Heart left ventricle (tissue), 16 donors: ENCODE data around the gene SUGCT. TPM values are rescaled to one million over a fixed set of nuclear protein-coding genes. Genes with fewer than 3 reads are reported as not detected.

ENCODE experiments used
- ATAC-seq, 4 donors: fragments of 200-7000 bp; cut with Tn5 transposase; one replicate each; pipeline ENCODE4 v1.9.1; 2020 to 2022; ENCODE audit warnings: moderate library complexity in 4 of 4, mild to moderate bottlenecking in 3 of 4, moderate number of reproducible peaks in 1 of 4
- DNase-seq, 5 donors: peaks; one replicate each; pipeline ENCODE4 v3.0.0-alpha.2; 2020
- H3K27ac ChIP-seq, 12 donors: fragments of 200-600 bp; sonication (generic) in 4 of 12; one replicate each; pipeline versions ENCODE4 v1.5.0 to v1.8.0; 2016 to 2022; ENCODE audit warnings: mild to moderate bottlenecking in 2 of 12
- H3K27me3 ChIP-seq, 9 donors: fragments of 200-600 bp; sonication (generic) in 2 of 9; one replicate each; pipeline versions ENCODE4 v1.5.1 to v1.8.0; 2016 to 2022; ENCODE audit warnings: mild to moderate bottlenecking in 3 of 9
- H3K36me3 ChIP-seq, 9 donors: fragments of 200-600 bp; sonication (generic) in 2 of 9; one replicate each; pipeline versions ENCODE4 v1.5.0 to v1.8.0; 2018 to 2022; ENCODE audit warnings: mild to moderate bottlenecking in 2 of 9
- H3K4me1 ChIP-seq, 12 donors: fragments of 200-600 bp; sonication (generic) in 4 of 12; one replicate each; pipeline versions ENCODE4 v1.5.0 to v1.8.0; 2016 to 2022; ENCODE audit warnings: mild to moderate bottlenecking in 3 of 12
- H3K4me3 ChIP-seq, 12 donors: fragments of 200-600 bp; sonication (generic) in 4 of 12; one replicate each; pipeline versions ENCODE4 v1.5.0 to v1.8.0; 2017 to 2022; ENCODE audit warnings: mild to moderate bottlenecking in 9 of 12, moderate library complexity in 4 of 12
- H3K9me3 ChIP-seq, 12 donors: fragments of 200-600 bp; sonication (generic) in 4 of 12; one replicate each; pipeline versions ENCODE4 v1.5.0 to v1.8.0; 2016 to 2022; ENCODE audit warnings: mild to moderate bottlenecking in 1 of 12
- POLR2A ChIP-seq, 2 donors: fragments of 450-650 bp; IDR thresholded peaks; one replicate each; pipeline ENCODE4 v1.6.1; 2017; ENCODE audit warnings: antibody characterized with exemption in 2 of 2, mild to moderate bottlenecking in 2 of 2, moderate library complexity in 2 of 2
- WGBS, 4 donors: extraction: QIAGEN DNeasy Blood & Tissue Kit in 2 of 4; methylation state at CpG; one replicate each; pipeline versions ENCODE4 v1.1.5 to v1.1.7; 2013 to 2018; 5-methylcytosine and 5-hydroxymethylcytosine counted together
- intact Hi-C, 10 donors: fragments of 100-400 bp; cut with DNase I; formaldehyde crosslinking; loops; one replicate each; pipeline versions ENCODE4 v1.11.1 to v1.14.2; 2022
- polyA plus RNA-seq, 2 donors: library from polyadenylated mRNA; stranded (reverse); fragments of 200-250 nt; gene quantifications; one replicate each; pipeline ENCODE4 v1.2.3, GENCODE V29; 2013
- total RNA-seq, 9 donors: library from RNA; depleted of rRNA in 2 of 9; stranded (reverse); fragments of >200 nt in 2 of 9; fragmentation: NEBNext Ultra II Directional in 3 of 9; extraction: Animal tissue kit (Norgen Biotek cat#: 25700) in 3 of 9; gene quantifications; one replicate each; pipeline versions ENCODE4 v1.1.0 to v1.2.4, GENCODE V29; 2016 to 2023
- TF ChIP-seq, protein P1 (sequence below), 12 donors: fragments of 200-600 bp; sonication (generic) in 4 of 12; IDR thresholded peaks; one replicate each; pipeline versions ENCODE4 v1.5.0 to v1.8.0; 2018 to 2022; ENCODE audit warnings: antibody characterized with exemption in 12 of 12, mild to moderate bottlenecking in 5 of 12
- donor health status: ischemic (EF 13 %, LVEDD 7.1; RV severe dilation, severe dysfunction).
- donor health status: healthy with polysubstance abuse.
- donor health status: DM: no; HTN: yes; CAD: no.
- donor health status: DM: no; HTN: no; CAD: no.
- donor health status: ischemic (EF 25% LVEDD 6.9; RV normal size, moderate dysfunction).
- donor health status: ischemic (EF 25% LVEDD 5.7; RV mildly dilated, moderate dysfunction).
- donor health status: healthy.
- donor health status: DM: yes; HTN: yes; CAD: no.
- donor health status: ischemic (EF 35%, LVEDD 5.7; RV mildly dilated, moderate dysfunction).
- donor health status: nonischemic (EF 11% LVEDD 7.7; RV severe dilation, severe dysfunction).
- donor health status: DM: yes; HTN: yes; CAD: no.
- donor health status: PGD.
- donor health status: ischemic (EF 29% LVEDD 5.4; RV normal size, mild dysfunction).
- donor health status: nonischemic (EF 23%, LVEDD 6.1; RV moderate dilation, normal function).

SUGCT gene
- total and polyA plus RNA-seq, 11 donors, result 1.4 to 7.6 (median 4.4) TPM

DNA sequence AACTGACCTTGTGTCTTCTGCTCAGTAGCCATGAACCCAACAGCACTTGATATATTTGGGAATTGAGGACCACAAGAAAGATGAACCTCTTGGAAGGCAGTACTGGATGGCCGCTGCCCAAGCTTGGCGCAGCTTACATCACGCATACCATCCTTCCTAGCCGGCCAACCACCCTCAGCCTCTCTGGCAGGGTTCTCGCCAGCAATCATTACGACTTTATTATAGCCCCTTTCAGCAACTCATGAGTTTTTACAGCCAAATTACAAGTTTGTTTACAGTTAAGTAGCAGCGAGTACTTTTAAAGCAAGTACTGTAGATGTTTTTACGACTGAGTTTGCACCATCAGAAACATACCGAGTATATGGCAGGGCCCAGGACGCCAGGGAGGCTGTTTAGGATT lies 769.1 kb downstream of the SUGCT start:
- intact Hi-C loops, result no loop called here
- WGBS, 4 donors, result 91 to 95% (median 95%) methylated on average over 10 of the region's 10 CpGs
- no peak for DNase-seq

DNA sequence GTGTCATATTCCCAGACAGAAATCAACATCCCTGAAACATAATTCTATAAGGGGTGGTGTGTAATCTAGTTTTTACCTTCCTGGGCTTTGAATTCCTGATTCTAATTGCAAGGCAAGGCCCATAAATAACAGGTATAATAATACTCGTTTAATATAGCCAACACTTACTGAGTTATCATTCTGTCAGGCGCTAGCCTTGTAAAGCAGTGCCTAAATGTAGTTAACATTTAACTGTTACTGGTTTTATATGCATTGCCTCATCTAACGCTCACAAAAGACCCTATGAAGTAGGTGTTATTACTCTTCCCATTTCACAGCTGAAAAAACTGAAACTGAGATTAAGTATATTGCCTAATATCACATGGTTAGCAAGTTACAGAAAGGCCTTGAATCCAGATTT lies 772.5 kb downstream of the SUGCT start:
- Histone ChIP-seq H3K4me1 (peaks cover 0 to 7% (median 0%) of the 10 kb centered on the region in 12 donors), H3K9me3 (no peaks in the 10 kb centered on the region), H3K27me3 (no peaks in the 10 kb centered on the region), H3K27ac (no peak overlapping the region), H3K36me3 (no peaks in the 10 kb centered on the region), H3K4me3 (no peak overlapping the region)
- intact Hi-C loops, result no loop called here
- ATAC-seq (no peak), DNase-seq (no peak)
- WGBS, 4 donors, result 79 to 88% (median 82%) methylated on average over 3 of the region's 3 CpGs
- TF ChIP-seq, protein P1, sequence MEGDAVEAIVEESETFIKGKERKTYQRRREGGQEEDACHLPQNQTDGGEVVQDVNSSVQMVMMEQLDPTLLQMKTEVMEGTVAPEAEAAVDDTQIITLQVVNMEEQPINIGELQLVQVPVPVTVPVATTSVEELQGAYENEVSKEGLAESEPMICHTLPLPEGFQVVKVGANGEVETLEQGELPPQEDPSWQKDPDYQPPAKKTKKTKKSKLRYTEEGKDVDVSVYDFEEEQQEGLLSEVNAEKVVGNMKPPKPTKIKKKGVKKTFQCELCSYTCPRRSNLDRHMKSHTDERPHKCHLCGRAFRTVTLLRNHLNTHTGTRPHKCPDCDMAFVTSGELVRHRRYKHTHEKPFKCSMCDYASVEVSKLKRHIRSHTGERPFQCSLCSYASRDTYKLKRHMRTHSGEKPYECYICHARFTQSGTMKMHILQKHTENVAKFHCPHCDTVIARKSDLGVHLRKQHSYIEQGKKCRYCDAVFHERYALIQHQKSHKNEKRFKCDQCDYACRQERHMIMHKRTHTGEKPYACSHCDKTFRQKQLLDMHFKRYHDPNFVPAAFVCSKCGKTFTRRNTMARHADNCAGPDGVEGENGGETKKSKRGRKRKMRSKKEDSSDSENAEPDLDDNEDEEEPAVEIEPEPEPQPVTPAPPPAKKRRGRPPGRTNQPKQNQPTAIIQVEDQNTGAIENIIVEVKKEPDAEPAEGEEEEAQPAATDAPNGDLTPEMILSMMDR (IDR thresholded peaks at IDR 0.05), result no peak
- no peak for TF ChIP-seq POLR2A (IDR thresholded peaks at IDR 0.05)

More for the DNA sequence above, 769.1 kb downstream of the SUGCT start:
- H3K27me3 ChIP-seq, result no peaks in the 10 kb centered on the region
- ATAC-seq, result no peak
- no peak for TF ChIP-seq POLR2A (IDR thresholded peaks at IDR 0.05)
- TF ChIP-seq, protein P1 (IDR thresholded peaks at IDR 0.05), result no peak
- H3K27ac ChIP-seq, result peak overlapping the region in 1 of 12 donors; percentile 52
- H3K36me3 ChIP-seq, result no peaks in the 10 kb centered on the region
- H3K9me3 ChIP-seq, result no peaks in the 10 kb centered on the region
- H3K4me3 ChIP-seq, result no peak overlapping the region
- H3K4me1 ChIP-seq, result no peaks in the 10 kb centered on the region

DNA sequence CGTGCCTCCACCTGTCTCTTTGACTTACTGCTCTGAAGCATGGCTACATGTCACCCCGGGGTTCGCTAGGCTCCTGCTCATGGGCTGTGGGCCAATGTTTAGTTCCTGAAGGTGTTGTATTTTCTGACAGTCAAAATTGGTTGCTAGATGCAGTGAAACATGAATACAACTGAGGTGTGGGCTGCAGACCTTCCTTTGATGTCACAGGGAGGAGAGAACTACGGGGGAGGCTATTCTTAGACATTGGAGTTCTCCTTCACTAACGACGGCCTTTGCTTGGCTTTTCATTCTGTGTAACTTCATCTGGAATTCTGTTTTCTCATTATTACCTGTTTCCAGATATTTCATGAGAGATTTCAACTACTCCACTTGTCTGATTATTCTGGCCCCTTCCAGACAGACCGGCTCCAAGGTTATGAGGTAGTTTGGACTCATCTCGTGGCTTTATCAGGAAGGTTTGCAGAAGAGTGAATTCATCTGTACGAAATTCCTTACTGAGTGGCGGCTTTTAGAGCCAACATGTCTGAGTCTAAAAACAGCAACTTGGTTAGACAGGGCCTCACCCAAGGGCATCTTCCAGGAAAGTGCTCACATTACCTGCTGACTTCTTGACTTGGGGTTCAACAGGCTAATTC lies 774.7 kb downstream of the SUGCT start:
- TF ChIP-seq POLR2A (IDR thresholded peaks at IDR 0.05), result no peak
- TF ChIP-seq, protein P1 (IDR thresholded peaks at IDR 0.05), result no peak
- Histone ChIP-seq H3K4me3 (no peak overlapping the region), H3K27ac (no peak overlapping the region), H3K9me3 (no peaks in the 10 kb centered on the region), H3K36me3 (no peaks in the 10 kb centered on the region), H3K27me3 (no peaks in the 10 kb centered on the region), H3K4me1 (peaks cover 0 to 7% (median 0%) of the 10 kb centered on the region in 12 donors)
- 61 to 68% (median 66%) methylated on average over 10 of the region's 10 CpGs for WGBS, 4 donors
- DNase-seq (no peak), ATAC-seq (peak in 1 of 4 donors; percentile 24)
- intact Hi-C loops, result no loop called here

Other genes starting within 250 kb of the SUGCT start
- 10 to 100 TPM; 18.7 to 32.2 (median 24.9) TPM for gene CDK13, start 184.7 kb upstream of the SUGCT start, total RNA-seq
- gene CDK13, start 184.7 kb upstream of the SUGCT start, polyA plus RNA-seq, result 10 to 100 TPM; 12.4 to 15.7 TPM
- 10 to 100 TPM; 12.0 to 19.3 (median 15.6) TPM for gene MPLKIP, start 383 bp upstream of the SUGCT start, total RNA-seq
- gene MPLKIP, start 383 bp upstream of the SUGCT start, polyA plus RNA-seq, result 10 to 100 TPM; 23.8 to 25.6 TPM